OCI-LY7 (cell line): Measurements from ENCODE around the gene MACROD2.

Experiments used
- CTCF ChIP-seq: fragments of 200-600 bp; sonication (generic); conservative IDR thresholded peaks from 2 replicates; pipeline ENCODE4 v1.5.1; 2014; ENCODE audit warnings: mild to moderate bottlenecking, antibody characterized with exemption, low read length, moderate library complexity, mixed read lengths
- EZH2phosphoT487 ChIP-seq: fragments of 200-600 bp; sonication (generic); IDR thresholded peaks from 2 replicates; pipeline ENCODE4 v1.6.1; 2018; ENCODE audit warnings: low read depth, borderline replicate concordance, mild to moderate bottlenecking, mixed run types, antibody characterized with exemption, low read length, moderate library complexity, mixed read lengths

- TF ChIP-seq CTCF = no peak
- no peak for TF ChIP-seq EZH2phosphoT487
Observed at GRCh38 chr20:15555913-15556312, 1560.6 kb downstream of the MACROD2 start.
